HEK293 (cell line): ENCODE results near the gene NKAP.

Experiments
- GLIS1 ChIP-seq: fragments of 450-650 bp; formaldehyde crosslinking; IDR thresholded peaks from 2 replicates; pipeline ENCODE4 v1.5.1; 2016; ENCODE audit warnings: missing biosample characterization, missing genetic modification characterization
- SP7 ChIP-seq: fragments of 450-650 bp; formaldehyde crosslinking; IDR thresholded peaks from 2 replicates; pipeline ENCODE4 v1.5.1; 2016; ENCODE audit warnings: missing biosample characterization, missing genetic modification characterization
- ZBTB48 ChIP-seq: fragments of 450-650 bp; formaldehyde crosslinking; IDR thresholded peaks from 2 replicates; pipeline ENCODE4 v1.5.1; 2016; ENCODE audit warnings: missing biosample characterization, missing genetic modification characterization
- ZFP3 ChIP-seq: fragments of 450-650 bp; formaldehyde crosslinking; IDR thresholded peaks from 2 replicates; pipeline ENCODE4 v1.5.1; 2016; ENCODE audit warnings: low read depth, missing biosample characterization, missing genetic modification characterization
- ZNF169 ChIP-seq: fragments of 450-650 bp; formaldehyde crosslinking; IDR thresholded peaks from 2 replicates; pipeline ENCODE4 v1.5.1; 2016; ENCODE audit warnings: missing biosample characterization, missing genetic modification characterization
- ZNF2 ChIP-seq: fragments of 450-650 bp; formaldehyde crosslinking; IDR thresholded peaks from 2 replicates; pipeline ENCODE4 v1.5.1; 2016; ENCODE audit warnings: missing biosample characterization, missing genetic modification characterization
- ZNF221 ChIP-seq: fragments of 450-650 bp; formaldehyde crosslinking; IDR thresholded peaks from 2 replicates; pipeline ENCODE4 v1.5.1; 2017; ENCODE audit warnings: missing biosample characterization, missing genetic modification characterization, borderline replicate concordance
- ZNF24 ChIP-seq: fragments of 450-650 bp; formaldehyde crosslinking; IDR thresholded peaks from 2 replicates; pipeline ENCODE4 v1.5.1; 2016; ENCODE audit warnings: missing biosample characterization, missing genetic modification characterization
- ZNF404 ChIP-seq: fragments of 450-650 bp; formaldehyde crosslinking; IDR thresholded peaks from 2 replicates; pipeline ENCODE4 v1.5.1; 2017; ENCODE audit warnings: missing biosample characterization, missing genetic modification characterization
- ZNF423 ChIP-seq: fragments of 450-650 bp; formaldehyde crosslinking; IDR thresholded peaks from 2 replicates; pipeline ENCODE4 v1.5.1; 2016; ENCODE audit warnings: missing biosample characterization, missing genetic modification characterization
- ZNF433 ChIP-seq: fragments of 450-650 bp; formaldehyde crosslinking; IDR thresholded peaks from 2 replicates; pipeline ENCODE4 v1.5.1; 2016; ENCODE audit warnings: missing biosample characterization, missing genetic modification characterization, low read depth
- ZNF501 ChIP-seq: fragments of 450-650 bp; formaldehyde crosslinking; IDR thresholded peaks from 2 replicates; pipeline ENCODE4 v1.5.1; 2016; ENCODE audit warnings: missing biosample characterization, missing genetic modification characterization
- ZNF510 ChIP-seq: fragments of 450-650 bp; formaldehyde crosslinking; IDR thresholded peaks from 2 replicates; pipeline ENCODE4 v1.5.1; 2018; ENCODE audit warnings: mild to moderate bottlenecking, missing genetic modification characterization, missing biosample characterization; ENCODE audit not compliant: insufficient replicate concordance
- ZNF514 ChIP-seq: fragments of 450-650 bp; formaldehyde crosslinking; IDR thresholded peaks from 2 replicates; pipeline ENCODE4 v1.5.1; 2016; ENCODE audit warnings: missing biosample characterization, missing genetic modification characterization
- ZNF560 ChIP-seq: fragments of 450-650 bp; formaldehyde crosslinking; IDR thresholded peaks from 2 replicates; pipeline ENCODE4 v1.5.1; 2017; ENCODE audit warnings: missing biosample characterization, missing genetic modification characterization, borderline replicate concordance
- ZNF585B ChIP-seq: fragments of 450-650 bp; formaldehyde crosslinking; IDR thresholded peaks from 2 replicates; pipeline ENCODE4 v1.5.1; 2016; ENCODE audit warnings: missing biosample characterization, missing genetic modification characterization
- ZNF677 ChIP-seq: fragments of 450-650 bp; IDR thresholded peaks from 2 replicates; pipeline ENCODE4 v1.5.0; 2018; ENCODE audit warnings: missing biosample characterization, mild to moderate bottlenecking, missing genetic modification characterization, moderate library complexity
- ZNF701 ChIP-seq: fragments of 450-650 bp; formaldehyde crosslinking; IDR thresholded peaks from 2 replicates; pipeline ENCODE4 v1.5.1; 2016; ENCODE audit warnings: missing biosample characterization, missing genetic modification characterization
- ZNF830 ChIP-seq: fragments of 450-650 bp; IDR thresholded peaks from 2 replicates; pipeline ENCODE4 v1.5.0; 2018; ENCODE audit warnings: missing biosample characterization, missing genetic modification characterization, low read depth, mild to moderate bottlenecking, moderate library complexity
- ZNF837 ChIP-seq: fragments of 450-650 bp; formaldehyde crosslinking; IDR thresholded peaks from 2 replicates; pipeline ENCODE4 v1.5.1; 2016; ENCODE audit warnings: missing biosample characterization, missing genetic modification characterization
- TF ChIP-seq, protein P1 (sequence below): sonication (generic); formaldehyde crosslinking; IDR thresholded peaks from 2 replicates; pipeline ENCODE4 v1.8.1; 2022; ENCODE audit warnings: mild to moderate bottlenecking, moderate library complexity, missing genetic modification reagents
- TF ChIP-seq, protein P2 (sequence below): fragments of 450-650 bp; formaldehyde crosslinking; IDR thresholded peaks from 2 replicates; pipeline ENCODE4 v1.5.1; 2017; ENCODE audit warnings: missing biosample characterization, missing genetic modification characterization
- TF ChIP-seq, protein P3 (sequence below): fragments of 450-650 bp; formaldehyde crosslinking; IDR thresholded peaks from 2 replicates; pipeline ENCODE4 v1.5.1; 2016; ENCODE audit warnings: missing biosample characterization, missing genetic modification characterization
- TF ChIP-seq, protein P4 (sequence below): fragments of 450-650 bp; formaldehyde crosslinking; IDR thresholded peaks from 2 replicates; pipeline ENCODE4 v1.5.1; 2016; ENCODE audit warnings: missing biosample characterization, missing genetic modification characterization
- TF ChIP-seq, protein P5 (sequence below): fragments of 450-650 bp; formaldehyde crosslinking; IDR thresholded peaks from 2 replicates; pipeline ENCODE4 v1.5.1; 2016; ENCODE audit warnings: missing biosample characterization, missing genetic modification characterization
- TF ChIP-seq, protein P6 (sequence below): fragments of 450-650 bp; formaldehyde crosslinking; IDR thresholded peaks from 2 replicates; pipeline ENCODE4 v1.5.1; 2016; ENCODE audit warnings: missing biosample characterization, missing genetic modification characterization, low read depth

NKAP gene

DNA sequence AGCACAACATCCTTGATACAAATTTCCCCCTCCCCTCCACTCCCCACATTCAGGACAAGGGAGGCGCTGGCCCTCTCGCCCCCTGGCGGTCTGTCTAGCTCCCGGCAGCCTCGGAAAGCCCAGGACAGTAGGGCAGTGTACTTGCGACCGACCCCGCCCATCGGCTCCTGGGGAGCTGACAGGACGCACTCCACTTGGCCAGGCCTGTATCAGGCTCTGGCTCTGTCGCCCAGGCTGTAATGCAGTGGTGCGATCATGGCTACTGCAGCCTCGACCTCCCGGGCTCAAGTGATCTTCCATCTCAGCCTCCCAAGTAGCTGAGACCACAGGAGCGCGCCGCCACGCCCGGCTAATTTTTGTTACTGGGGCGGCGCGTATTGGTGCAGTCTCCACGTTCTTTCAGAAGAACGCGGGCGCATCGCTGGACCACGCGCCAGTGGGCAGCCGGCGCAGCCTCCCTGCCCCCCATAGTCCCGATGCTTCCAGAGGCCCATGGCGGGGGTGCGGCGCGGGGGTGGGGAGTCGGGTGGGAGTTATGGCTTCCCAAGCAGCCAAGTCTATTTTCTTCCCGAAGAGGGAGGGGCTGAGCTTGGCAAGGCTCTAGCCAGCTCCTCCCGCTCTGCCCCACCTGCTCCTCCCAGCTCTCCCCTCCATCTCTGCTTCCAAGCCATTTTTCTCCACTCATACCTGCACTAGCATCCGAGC lies 55.7 kb downstream of the NKAP start (continued):
- TF ChIP-seq, protein P1, sequence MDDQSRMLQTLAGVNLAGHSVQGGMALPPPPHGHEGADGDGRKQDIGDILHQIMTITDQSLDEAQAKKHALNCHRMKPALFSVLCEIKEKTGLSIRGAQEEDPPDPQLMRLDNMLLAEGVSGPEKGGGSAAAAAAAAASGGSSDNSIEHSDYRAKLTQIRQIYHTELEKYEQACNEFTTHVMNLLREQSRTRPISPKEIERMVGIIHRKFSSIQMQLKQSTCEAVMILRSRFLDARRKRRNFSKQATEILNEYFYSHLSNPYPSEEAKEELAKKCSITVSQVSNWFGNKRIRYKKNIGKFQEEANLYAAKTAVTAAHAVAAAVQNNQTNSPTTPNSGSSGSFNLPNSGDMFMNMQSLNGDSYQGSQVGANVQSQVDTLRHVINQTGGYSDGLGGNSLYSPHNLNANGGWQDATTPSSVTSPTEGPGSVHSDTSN, result no peak
- peak; percentile 46; the same call in 1 of the 2 replicates for TF ChIP-seq ZNF501 (tag by site-specific recombination)
- no peak; the same call in 1 of the 2 replicates for TF ChIP-seq ZNF423 (tag by site-specific recombination)
- TF ChIP-seq, protein P2, sequence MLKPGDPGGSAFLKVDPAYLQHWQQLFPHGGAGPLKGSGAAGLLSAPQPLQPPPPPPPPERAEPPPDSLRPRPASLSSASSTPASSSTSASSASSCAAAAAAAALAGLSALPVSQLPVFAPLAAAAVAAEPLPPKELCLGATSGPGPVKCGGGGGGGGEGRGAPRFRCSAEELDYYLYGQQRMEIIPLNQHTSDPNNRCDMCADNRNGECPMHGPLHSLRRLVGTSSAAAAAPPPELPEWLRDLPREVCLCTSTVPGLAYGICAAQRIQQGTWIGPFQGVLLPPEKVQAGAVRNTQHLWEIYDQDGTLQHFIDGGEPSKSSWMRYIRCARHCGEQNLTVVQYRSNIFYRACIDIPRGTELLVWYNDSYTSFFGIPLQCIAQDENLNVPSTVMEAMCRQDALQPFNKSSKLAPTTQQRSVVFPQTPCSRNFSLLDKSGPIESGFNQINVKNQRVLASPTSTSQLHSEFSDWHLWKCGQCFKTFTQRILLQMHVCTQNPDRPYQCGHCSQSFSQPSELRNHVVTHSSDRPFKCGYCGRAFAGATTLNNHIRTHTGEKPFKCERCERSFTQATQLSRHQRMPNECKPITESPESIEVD, result no peak
- TF ChIP-seq ZBTB48 (tag by site-specific recombination), result peak; percentile 26; the same call in 1 of the 2 replicates
- peak; percentile 95 for TF ChIP-seq GLIS1 (tag by site-specific recombination)
- TF ChIP-seq, protein P3, sequence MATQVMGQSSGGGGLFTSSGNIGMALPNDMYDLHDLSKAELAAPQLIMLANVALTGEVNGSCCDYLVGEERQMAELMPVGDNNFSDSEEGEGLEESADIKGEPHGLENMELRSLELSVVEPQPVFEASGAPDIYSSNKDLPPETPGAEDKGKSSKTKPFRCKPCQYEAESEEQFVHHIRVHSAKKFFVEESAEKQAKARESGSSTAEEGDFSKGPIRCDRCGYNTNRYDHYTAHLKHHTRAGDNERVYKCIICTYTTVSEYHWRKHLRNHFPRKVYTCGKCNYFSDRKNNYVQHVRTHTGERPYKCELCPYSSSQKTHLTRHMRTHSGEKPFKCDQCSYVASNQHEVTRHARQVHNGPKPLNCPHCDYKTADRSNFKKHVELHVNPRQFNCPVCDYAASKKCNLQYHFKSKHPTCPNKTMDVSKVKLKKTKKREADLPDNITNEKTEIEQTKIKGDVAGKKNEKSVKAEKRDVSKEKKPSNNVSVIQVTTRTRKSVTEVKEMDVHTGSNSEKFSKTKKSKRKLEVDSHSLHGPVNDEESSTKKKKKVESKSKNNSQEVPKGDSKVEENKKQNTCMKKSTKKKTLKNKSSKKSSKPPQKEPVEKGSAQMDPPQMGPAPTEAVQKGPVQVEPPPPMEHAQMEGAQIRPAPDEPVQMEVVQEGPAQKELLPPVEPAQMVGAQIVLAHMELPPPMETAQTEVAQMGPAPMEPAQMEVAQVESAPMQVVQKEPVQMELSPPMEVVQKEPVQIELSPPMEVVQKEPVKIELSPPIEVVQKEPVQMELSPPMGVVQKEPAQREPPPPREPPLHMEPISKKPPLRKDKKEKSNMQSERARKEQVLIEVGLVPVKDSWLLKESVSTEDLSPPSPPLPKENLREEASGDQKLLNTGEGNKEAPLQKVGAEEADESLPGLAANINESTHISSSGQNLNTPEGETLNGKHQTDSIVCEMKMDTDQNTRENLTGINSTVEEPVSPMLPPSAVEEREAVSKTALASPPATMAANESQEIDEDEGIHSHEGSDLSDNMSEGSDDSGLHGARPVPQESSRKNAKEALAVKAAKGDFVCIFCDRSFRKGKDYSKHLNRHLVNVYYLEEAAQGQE (tag by site-specific recombination), result no peak
- TF ChIP-seq, protein P4, sequence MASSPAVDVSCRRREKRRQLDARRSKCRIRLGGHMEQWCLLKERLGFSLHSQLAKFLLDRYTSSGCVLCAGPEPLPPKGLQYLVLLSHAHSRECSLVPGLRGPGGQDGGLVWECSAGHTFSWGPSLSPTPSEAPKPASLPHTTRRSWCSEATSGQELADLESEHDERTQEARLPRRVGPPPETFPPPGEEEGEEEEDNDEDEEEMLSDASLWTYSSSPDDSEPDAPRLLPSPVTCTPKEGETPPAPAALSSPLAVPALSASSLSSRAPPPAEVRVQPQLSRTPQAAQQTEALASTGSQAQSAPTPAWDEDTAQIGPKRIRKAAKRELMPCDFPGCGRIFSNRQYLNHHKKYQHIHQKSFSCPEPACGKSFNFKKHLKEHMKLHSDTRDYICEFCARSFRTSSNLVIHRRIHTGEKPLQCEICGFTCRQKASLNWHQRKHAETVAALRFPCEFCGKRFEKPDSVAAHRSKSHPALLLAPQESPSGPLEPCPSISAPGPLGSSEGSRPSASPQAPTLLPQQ (tag by site-specific recombination), result 0 out of 2 replicates have a peak, but pooled peaks have one; percentile 38
- TF ChIP-seq, protein P5, sequence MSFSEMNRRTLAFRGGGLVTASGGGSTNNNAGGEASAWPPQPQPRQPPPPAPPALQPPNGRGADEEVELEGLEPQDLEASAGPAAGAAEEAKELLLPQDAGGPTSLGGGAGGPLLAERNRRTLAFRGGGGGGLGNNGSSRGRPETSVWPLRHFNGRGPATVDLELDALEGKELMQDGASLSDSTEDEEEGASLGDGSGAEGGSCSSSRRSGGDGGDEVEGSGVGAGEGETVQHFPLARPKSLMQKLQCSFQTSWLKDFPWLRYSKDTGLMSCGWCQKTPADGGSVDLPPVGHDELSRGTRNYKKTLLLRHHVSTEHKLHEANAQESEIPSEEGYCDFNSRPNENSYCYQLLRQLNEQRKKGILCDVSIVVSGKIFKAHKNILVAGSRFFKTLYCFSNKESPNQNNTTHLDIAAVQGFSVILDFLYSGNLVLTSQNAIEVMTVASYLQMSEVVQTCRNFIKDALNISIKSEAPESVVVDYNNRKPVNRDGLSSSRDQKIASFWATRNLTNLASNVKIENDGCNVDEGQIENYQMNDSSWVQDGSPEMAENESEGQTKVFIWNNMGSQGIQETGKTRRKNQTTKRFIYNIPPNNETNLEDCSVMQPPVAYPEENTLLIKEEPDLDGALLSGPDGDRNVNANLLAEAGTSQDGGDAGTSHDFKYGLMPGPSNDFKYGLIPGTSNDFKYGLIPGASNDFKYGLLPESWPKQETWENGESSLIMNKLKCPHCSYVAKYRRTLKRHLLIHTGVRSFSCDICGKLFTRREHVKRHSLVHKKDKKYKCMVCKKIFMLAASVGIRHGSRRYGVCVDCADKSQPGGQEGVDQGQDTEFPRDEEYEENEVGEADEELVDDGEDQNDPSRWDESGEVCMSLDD, result peak; percentile 25; the same call in 1 of the 2 replicates
- TF ChIP-seq ZNF510 (tag by site-specific recombination), result no peak
- TF ChIP-seq ZNF560 (tag by site-specific recombination), result no peak
- no peak for TF ChIP-seq ZNF677 (tag by site-specific recombination)
- no peak for TF ChIP-seq ZNF514 (tag by site-specific recombination)
- TF ChIP-seq ZNF837 (tag by site-specific recombination), result no peak
- peak; percentile 58; the same call in 1 of the 2 replicates for TF ChIP-seq ZNF24 (tag by site-specific recombination)
- TF ChIP-seq, protein P6, sequence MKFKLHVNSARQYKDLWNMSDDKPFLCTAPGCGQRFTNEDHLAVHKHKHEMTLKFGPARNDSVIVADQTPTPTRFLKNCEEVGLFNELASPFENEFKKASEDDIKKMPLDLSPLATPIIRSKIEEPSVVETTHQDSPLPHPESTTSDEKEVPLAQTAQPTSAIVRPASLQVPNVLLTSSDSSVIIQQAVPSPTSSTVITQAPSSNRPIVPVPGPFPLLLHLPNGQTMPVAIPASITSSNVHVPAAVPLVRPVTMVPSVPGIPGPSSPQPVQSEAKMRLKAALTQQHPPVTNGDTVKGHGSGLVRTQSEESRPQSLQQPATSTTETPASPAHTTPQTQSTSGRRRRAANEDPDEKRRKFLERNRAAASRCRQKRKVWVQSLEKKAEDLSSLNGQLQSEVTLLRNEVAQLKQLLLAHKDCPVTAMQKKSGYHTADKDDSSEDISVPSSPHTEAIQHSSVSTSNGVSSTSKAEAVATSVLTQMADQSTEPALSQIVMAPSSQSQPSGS (tag by site-specific recombination), result no peak
- no peak for TF ChIP-seq ZNF433
- TF ChIP-seq ZNF169 (tag by site-specific recombination), result no peak
- TF ChIP-seq ZNF221 (tag by site-specific recombination), result no peak
- TF ChIP-seq ZFP3 (tag by site-specific recombination), result no peak
- TF ChIP-seq ZNF701 (tag by site-specific recombination), result no peak
- peak; percentile 25; the same call in 1 of the 2 replicates for TF ChIP-seq ZNF585B (tag by site-specific recombination)
- TF ChIP-seq ZNF830, result no peak
- no peak for TF ChIP-seq ZNF404
- TF ChIP-seq SP7, result 0 out of 2 replicates have a peak, but pooled peaks have one; percentile 51
- TF ChIP-seq ZNF2 (tag by site-specific recombination), result peak; percentile 69; the same call in 1 of the 2 replicates
